PFSK-1 (cell line): ENCODE measurements around the gene DGAT2.

ENCODE experiments used
- FOXP2 ChIP-seq: optimal IDR thresholded peaks from 2 replicates; pipeline ENCODE3; 2011; ENCODE audit warnings: borderline replicate concordance, control low read depth, inconsistent platforms; ENCODE audit not compliant: insufficient read depth; ENCODE audit errors: extremely low read length, extremely low read depth
- POLR2AphosphoS5 ChIP-seq: IDR thresholded peaks from 2 replicates; pipeline ENCODE4 v1.6.1; 2012; ENCODE audit warnings: low read depth, mild to moderate bottlenecking, control low read depth, low read length, moderate library complexity
- SIN3A ChIP-seq: IDR thresholded peaks from 2 replicates; pipeline ENCODE4 v1.6.1; 2012; ENCODE audit warnings: mild to moderate bottlenecking, low read length, moderate library complexity, borderline replicate concordance; ENCODE audit not compliant: insufficient read depth
- TAF1 ChIP-seq: IDR thresholded peaks from 2 replicates; pipeline ENCODE4 v1.6.1; 2012; ENCODE audit warnings: low read length, control low read depth, borderline replicate concordance; ENCODE audit not compliant: insufficient read depth
- TF ChIP-seq, protein P1 (sequence below), 2 experiments: IDR thresholded peaks; 2 replicates each; pipeline versions ENCODE4 v1.6.1 to v1.8.0; 2011 to 2012; ENCODE audit warnings: low read depth in 2 of 2, low read length in 2 of 2, control low read depth in 1 of 2, inconsistent platforms in 1 of 2, mild to moderate bottlenecking in 1 of 2, moderate library complexity in 1 of 2; ENCODE audit not compliant: insufficient read depth in 1 of 2

DGAT2 gene

DNA sequence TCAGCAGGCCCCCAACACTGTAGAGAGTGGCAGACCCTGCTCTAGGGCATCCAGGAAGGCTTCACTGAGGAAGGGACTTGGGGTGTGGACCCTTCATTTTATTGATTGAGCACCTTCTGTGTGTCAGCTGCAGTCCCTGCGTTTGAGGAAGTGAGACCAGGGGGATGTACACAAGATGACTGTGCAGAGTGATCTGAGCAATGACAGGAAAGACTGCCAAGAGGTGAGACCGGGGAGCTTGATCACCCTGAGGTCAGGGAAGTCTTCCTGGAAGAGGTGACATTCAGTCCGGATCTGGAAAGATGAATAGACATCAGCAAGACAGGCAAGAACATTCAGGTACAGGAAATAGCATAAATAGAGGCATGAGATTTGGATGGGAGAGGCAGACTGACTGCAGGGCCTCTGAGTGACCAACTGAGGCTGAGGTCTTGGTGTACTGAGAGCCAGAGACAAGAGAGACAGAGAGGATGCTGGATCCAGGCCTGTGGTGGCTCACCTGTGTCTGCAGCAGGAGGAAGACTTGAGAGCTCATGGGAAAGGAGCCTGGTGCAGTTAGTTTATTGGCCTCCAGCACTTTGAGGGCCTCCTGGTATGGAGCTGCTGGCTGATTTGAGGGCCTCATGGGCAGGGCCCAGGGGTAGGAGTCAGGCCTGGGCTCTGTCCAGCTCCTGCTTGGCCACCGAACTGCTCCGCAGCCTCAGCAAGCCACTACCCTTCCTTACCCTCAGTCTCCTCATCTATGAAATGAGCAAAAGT, 5.2 kb downstream of the DGAT2 start:
- TF ChIP-seq FOXP2 = no peak
- TF ChIP-seq TAF1 = no peak
- TF ChIP-seq, protein P1, sequence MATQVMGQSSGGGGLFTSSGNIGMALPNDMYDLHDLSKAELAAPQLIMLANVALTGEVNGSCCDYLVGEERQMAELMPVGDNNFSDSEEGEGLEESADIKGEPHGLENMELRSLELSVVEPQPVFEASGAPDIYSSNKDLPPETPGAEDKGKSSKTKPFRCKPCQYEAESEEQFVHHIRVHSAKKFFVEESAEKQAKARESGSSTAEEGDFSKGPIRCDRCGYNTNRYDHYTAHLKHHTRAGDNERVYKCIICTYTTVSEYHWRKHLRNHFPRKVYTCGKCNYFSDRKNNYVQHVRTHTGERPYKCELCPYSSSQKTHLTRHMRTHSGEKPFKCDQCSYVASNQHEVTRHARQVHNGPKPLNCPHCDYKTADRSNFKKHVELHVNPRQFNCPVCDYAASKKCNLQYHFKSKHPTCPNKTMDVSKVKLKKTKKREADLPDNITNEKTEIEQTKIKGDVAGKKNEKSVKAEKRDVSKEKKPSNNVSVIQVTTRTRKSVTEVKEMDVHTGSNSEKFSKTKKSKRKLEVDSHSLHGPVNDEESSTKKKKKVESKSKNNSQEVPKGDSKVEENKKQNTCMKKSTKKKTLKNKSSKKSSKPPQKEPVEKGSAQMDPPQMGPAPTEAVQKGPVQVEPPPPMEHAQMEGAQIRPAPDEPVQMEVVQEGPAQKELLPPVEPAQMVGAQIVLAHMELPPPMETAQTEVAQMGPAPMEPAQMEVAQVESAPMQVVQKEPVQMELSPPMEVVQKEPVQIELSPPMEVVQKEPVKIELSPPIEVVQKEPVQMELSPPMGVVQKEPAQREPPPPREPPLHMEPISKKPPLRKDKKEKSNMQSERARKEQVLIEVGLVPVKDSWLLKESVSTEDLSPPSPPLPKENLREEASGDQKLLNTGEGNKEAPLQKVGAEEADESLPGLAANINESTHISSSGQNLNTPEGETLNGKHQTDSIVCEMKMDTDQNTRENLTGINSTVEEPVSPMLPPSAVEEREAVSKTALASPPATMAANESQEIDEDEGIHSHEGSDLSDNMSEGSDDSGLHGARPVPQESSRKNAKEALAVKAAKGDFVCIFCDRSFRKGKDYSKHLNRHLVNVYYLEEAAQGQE (IDR thresholded peaks at IDR 0.05; ENCODE audit: insufficient read depth in 1 of 2, low read depth in 2 of 2, low read length in 2 of 2) = no peak
- no peak for TF ChIP-seq SIN3A
- no peak for TF ChIP-seq POLR2AphosphoS5

DNA sequence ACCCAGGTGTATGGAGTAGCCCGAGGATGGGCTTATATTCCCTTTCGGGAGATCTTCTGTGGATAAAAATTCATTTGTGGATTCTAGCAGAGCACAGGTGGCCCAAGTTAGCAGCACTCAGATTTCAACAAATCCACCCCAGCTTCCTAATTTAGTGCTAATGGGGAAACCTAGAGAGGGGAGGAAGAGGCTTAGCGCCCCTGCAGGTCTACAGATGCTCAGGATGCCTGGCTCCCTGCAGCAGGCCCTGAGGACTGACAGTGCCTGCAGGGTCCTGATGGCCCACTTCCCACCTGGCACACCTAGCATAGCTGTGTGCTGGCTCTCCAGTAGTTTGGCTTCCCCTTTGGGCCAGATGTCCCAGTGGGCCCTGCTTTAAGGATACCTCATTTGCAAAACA, 6.5 kb downstream of the DGAT2 start:
- TF ChIP-seq, protein P1 (IDR thresholded peaks at IDR 0.05; ENCODE audit: insufficient read depth in 1 of 2, low read depth in 2 of 2, low read length in 2 of 2) = no peak
- TF ChIP-seq TAF1 = no peak
- TF ChIP-seq FOXP2 = no peak
- no peak for TF ChIP-seq SIN3A
- TF ChIP-seq POLR2AphosphoS5 = no peak

DNA sequence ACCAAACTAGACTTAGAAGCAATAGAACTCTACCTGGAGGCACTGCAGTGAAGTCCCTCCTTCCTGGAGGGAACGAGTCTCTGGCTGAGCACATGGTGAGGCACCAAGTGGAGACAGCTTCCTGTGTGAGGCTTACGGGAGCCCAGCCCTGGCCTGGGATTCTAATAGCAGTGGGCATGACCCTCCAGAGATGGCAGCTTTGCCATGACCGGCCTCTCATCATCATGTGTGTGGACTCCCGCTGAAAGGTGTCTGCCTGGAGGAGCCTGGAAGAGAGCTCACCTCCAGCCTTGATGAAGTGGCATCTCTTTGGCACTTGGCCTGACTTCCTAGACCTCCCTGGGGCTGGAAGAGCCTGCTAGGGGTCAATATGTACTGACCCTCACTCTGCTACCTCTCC, 8.0 kb downstream of the DGAT2 start:
- no peak for TF ChIP-seq TAF1
- no peak for TF ChIP-seq POLR2AphosphoS5
- TF ChIP-seq FOXP2 = no peak
- no peak for TF ChIP-seq SIN3A
- TF ChIP-seq, protein P1 (IDR thresholded peaks at IDR 0.05; ENCODE audit: insufficient read depth in 1 of 2, low read depth in 2 of 2, low read length in 2 of 2) = no peak

DNA sequence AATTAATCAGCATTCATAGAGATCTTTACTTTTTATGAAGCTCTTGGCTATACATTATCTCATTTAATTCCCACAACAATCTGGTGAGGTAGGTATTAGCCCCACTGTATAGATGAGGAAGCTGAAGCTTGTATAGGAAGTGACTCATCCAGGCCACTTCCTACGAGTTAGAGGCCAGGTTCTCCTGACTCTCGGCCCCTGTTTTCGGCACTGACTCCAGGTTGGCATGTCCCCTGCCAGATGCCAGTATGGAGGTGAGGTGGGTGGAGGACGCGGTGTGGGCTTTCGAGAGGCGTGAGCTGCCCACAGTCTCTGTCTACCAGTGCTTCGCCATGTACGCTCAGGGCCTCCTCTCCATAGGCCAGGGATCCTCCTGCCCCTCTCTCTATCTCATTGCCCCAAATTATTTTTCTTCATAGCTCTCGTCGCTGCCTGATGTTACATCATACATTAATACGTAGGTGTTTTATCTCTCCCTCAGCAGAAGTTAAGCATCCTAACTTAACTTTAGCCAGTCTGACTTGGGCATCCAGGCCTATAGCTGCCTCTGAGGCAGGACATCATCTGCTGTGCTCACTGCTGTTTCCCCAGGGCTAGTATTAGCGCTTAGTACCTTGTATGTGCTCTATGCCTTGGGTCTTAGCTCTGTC, 9.0 kb downstream of the DGAT2 start:
- TF ChIP-seq POLR2AphosphoS5 (no peak), TAF1 (no peak), SIN3A (no peak)

DNA sequence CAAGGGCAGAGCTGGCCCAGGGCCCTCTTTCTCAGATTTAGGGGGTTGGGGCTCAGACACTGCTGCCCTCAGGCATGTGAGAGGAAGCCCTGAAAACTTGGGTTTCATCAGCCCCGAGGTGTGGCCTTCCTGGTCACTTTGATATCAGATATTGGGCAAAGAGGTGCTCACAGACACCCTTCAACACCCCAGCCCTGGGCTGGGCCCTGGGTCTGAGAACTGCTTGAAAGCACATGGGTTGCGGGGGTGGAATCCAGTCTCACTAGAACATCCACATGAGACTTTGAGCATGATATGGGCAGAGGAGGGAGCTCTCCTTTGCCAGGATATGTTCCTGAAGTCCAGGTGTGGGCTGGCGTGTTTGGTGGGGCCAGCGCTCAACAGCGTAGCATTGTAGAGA, 10.4 kb downstream of the DGAT2 start:
- TF ChIP-seq SIN3A = no peak
- no peak for TF ChIP-seq TAF1
- TF ChIP-seq, protein P1 (IDR thresholded peaks at IDR 0.05; ENCODE audit: insufficient read depth in 1 of 2, low read depth in 2 of 2, low read length in 2 of 2) = no peak
- TF ChIP-seq FOXP2 = no peak
- TF ChIP-seq POLR2AphosphoS5 = no peak
